Measurements from ENCODE around the gene OR10H3. TPM values are rescaled to one million over a fixed set of nuclear protein-coding genes. Genes with fewer than 3 reads are reported as not detected.

The OR10H3 gene
- total and polyA plus RNA-seq, 2 of the 8 experiments (the other 6 are each of a cell fraction or from before 2014, with no cell fraction given): not detected

DNA sequence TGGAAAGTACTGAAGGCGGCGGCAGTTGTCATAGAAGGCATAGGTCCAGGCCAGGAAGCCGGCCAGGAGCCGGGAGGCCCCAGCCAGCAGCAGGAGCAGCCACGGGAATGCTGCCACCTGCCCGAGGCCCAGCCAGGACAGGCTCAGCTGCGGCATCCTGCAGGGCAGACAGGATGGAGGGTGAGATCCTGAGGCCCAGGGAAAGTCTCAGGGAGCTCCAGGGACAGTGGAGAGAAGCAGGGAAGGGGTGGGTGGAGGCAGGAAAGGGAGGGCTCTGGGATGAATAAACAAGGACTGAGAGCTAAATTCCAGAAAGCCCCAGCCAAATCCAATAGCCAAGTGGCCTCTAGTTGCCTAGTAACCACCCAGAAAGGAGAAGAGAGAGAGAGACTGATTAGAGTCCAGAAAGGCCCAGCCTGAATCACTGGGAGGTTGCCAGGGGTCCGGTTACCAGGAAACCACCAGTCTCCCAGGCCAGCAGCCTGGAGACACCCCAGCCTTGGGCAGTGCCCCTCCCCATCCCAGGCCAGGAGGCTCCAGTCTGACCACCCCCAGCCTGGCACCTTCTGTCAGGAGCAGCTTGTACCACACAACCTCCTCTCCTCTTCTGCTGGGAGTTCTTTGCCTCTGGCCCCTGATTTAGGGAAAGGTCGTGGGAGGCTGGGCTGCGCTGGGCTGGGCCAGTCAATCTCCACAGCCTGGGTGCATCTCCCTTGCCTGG, 42.1 kb downstream of the OR10H3 start:
- CTCF ChIA-PET (ENCODE audit: partially characterized antibody): interaction anchor here (0.5 kb wide), 1 partner anchor 1915 kb away, joined by 3 read pairs; no protein-coding TSS in a partner anchor
- TF ChIP-seq EP300 (IDR thresholded peaks at IDR 0.05; ENCODE audit: borderline replicate concordance in 1 of 2, low read depth in 2 of 2, low read length in 2 of 2): no peak
- no peak for TF ChIP-seq USF2 (IDR thresholded peaks at IDR 0.05; ENCODE audit: low read length)
- TF ChIP-seq RXRA (IDR thresholded peaks at IDR 0.05; ENCODE audit: insufficient read depth, low read depth, low read length): no peak
- TF ChIP-seq TCF12 (IDR thresholded peaks at IDR 0.05; ENCODE audit: low read depth, low read length): no peak
- TF ChIP-seq JUND (IDR thresholded peaks at IDR 0.05; ENCODE audit: low read length): no peak
- TF ChIP-seq SP2 (IDR thresholded peaks at IDR 0.05; ENCODE audit: low read length): no peak
- TF ChIP-seq TBP (IDR thresholded peaks at IDR 0.05; ENCODE audit: low read depth, low read length): no peak
- no peak for TF ChIP-seq SUZ12 (IDR thresholded peaks at IDR 0.05; ENCODE audit: low read length)
- TF ChIP-seq CHD2 (IDR thresholded peaks at IDR 0.05; ENCODE audit: low read length): no peak
- TF ChIP-seq RFX5 (IDR thresholded peaks at IDR 0.05; ENCODE audit: borderline replicate concordance, low read depth, low read length): no peak

More for the DNA sequence above, 42.1 kb downstream of the OR10H3 start:
- H3K4ac ChIP-seq (replicated peaks; ENCODE audit: insufficient read length, low read depth, low read length): no peak overlapping the region
- no peak overlapping the region for H4K91ac ChIP-seq (replicated peaks; ENCODE audit: insufficient read length, low read length)
- H2BK20ac ChIP-seq (ENCODE audit: low read length): no peak overlapping the region
- no peak overlapping the region for H2BK12ac ChIP-seq (ENCODE audit: low read depth, low read length)
- POLR2A ChIA-PET (ENCODE audit: partially characterized antibody): no interaction called here
- H3K4me2 ChIP-seq (ENCODE audit: insufficient read depth in 1 of 2, low read depth in 2 of 2, low read length in 2 of 2): no peak overlapping the region
- H3K79me1 ChIP-seq (ENCODE audit: low read depth, low read length): no peaks in the 10 kb centered on the region
- no peaks in the 10 kb centered on the region for H3K79me2 ChIP-seq (ENCODE audit: control insufficient read depth in 1 of 2, insufficient read depth in 2 of 2, low read length in 2 of 2)
- WGBS, 2 experiments (ENCODE audit: extremely low coverage in 1 of 2, insufficient coverage in 1 of 2, insufficient read length in 1 of 2, insufficient replicate concordance in 2 of 2, low coverage in 1 of 2, low lambda C conversion rate in 2 of 2, missing lambda C conversion rate in 1 of 2): 84% methylated on average over 7 of the region's 10 CpGs; no CpG with 5 or more reads in 1 of the 2 experiments
- H4K20me1 ChIP-seq (replicated peaks in 1 of 2; ENCODE audit: control insufficient read depth in 1 of 2, insufficient read depth in 2 of 2, low read length in 2 of 2): no peaks in the 10 kb centered on the region
- no peak overlapping the region for H3K4me3 ChIP-seq (ENCODE audit: extremely low read depth in 1 of 4, insufficient read depth in 2 of 4, low read depth in 3 of 4, low read length in 4 of 4)
- no peak overlapping the region for H2BK120ac ChIP-seq (replicated peaks; ENCODE audit: low read depth, low read length)
- no peaks in the 10 kb centered on the region; the same call in 1 of the 2 replicates for H3K23me2 ChIP-seq (ENCODE audit: low read depth, low read length)
- no peak overlapping the region for H2BK15ac ChIP-seq (ENCODE audit: low read length)
- no peak overlapping the region for H3K14ac ChIP-seq (ENCODE audit: insufficient read length)
- no peak overlapping the region for H3K18ac ChIP-seq (ENCODE audit: extremely low read depth, low read length)
- H2AK5ac ChIP-seq (ENCODE audit: low read depth, low read length): no peak overlapping the region
- H3K27me3 ChIP-seq (replicated peaks in 1 of 4; ENCODE audit: control insufficient read depth in 3 of 4, extremely low read depth in 1 of 4, insufficient read depth in 3 of 4, low read length in 3 of 4): no peaks in the 10 kb centered on the region
- H3K27ac ChIP-seq (ENCODE audit: low read depth, low read length): no peak overlapping the region
- no peak overlapping the region for H4K8ac ChIP-seq (ENCODE audit: extremely low read depth, insufficient read depth, low read length)
- no peak overlapping the region for H2BK5ac ChIP-seq (ENCODE audit: low read depth, low read length)
- no peak overlapping the region for H3K56ac ChIP-seq (replicated peaks; ENCODE audit: insufficient read length, low read depth, low read length)
- H3K23ac ChIP-seq (ENCODE audit: insufficient read length): no peak overlapping the region
- FAIRE-seq (no peak), DNase-seq (ENCODE audit: low read depth in 1 of 2, low spot score in 2 of 2) (no peak)
- no peaks in the 10 kb centered on the region for H3K36me3 ChIP-seq (ENCODE audit: control insufficient read depth in 2 of 4, insufficient read depth in 4 of 4, low read length in 3 of 4)
- H2AFZ ChIP-seq (ENCODE audit: low read length): no peak overlapping the region
- H3K9ac ChIP-seq (replicated peaks in 1 of 4; ENCODE audit: extremely low read depth in 1 of 4, low read depth in 3 of 4, low read length in 3 of 4): no peak overlapping the region
- H3K4me1 ChIP-seq (replicated peaks in 1 of 4; ENCODE audit: control insufficient read depth in 3 of 4, insufficient read depth in 4 of 4, low read length in 3 of 4): no peaks in the 10 kb centered on the region
- H3K9me3 ChIP-seq (ENCODE audit: insufficient read depth in 2 of 2, low read depth in 1 of 2, low read length in 1 of 2): peaks cover 54 to 79% of the 10 kb centered on the region in 2 experiments
- no peak overlapping the region for H4K5ac ChIP-seq (ENCODE audit: insufficient read length, low read depth, low read length)
